Measurements from ENCODE around the gene SNCG.
A peak's percentile ranks its signal among the peaks of the same experiment; 100 is the strongest.

SNCG gene

DNA sequence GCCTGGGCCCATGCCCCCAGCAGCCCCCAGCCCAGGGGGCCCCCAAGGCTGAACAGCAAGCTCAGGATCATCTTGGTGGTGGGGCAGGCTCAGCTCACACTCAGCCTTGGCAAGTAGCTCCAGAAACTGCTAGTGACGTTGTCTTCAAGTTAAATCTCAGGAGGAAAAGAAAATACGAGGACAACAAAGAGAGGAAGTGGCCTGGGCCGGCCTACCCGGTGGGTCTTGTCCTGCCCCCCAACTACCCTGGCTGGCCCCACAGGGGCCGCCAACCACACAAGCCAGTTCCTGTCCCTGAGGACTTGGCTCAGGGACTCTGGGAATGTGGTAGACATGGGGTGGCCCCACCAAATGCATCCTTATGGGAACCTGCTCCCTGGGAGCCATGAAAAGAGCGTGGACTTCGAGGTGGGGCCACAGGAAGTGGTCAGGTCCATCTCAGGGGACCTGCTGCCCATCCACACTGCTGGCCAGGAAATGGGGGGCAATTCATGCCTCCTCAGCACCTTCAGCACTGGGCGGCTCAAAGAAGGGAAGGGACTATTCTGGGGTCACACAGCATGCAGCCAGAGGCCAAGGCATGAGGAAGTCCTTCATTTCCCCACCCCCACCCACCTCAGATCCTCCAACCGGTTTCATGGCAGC, 806 bp upstream of the SNCG start, which contains the start of gene MMRN2:
Gene MMRN2, minus strand, starts transcription at position 145 of the 645 bp plus-strand sequence. Its CDS starts 74 bp downstream, at position 71.
- DNase-seq (ENCODE audit: low read depth): no peak
- H3K4me3 ChIP-seq (ENCODE audit: low read depth, low read length): no peak within 1 kb of the TSS
- TF ChIP-seq, protein P1, sequence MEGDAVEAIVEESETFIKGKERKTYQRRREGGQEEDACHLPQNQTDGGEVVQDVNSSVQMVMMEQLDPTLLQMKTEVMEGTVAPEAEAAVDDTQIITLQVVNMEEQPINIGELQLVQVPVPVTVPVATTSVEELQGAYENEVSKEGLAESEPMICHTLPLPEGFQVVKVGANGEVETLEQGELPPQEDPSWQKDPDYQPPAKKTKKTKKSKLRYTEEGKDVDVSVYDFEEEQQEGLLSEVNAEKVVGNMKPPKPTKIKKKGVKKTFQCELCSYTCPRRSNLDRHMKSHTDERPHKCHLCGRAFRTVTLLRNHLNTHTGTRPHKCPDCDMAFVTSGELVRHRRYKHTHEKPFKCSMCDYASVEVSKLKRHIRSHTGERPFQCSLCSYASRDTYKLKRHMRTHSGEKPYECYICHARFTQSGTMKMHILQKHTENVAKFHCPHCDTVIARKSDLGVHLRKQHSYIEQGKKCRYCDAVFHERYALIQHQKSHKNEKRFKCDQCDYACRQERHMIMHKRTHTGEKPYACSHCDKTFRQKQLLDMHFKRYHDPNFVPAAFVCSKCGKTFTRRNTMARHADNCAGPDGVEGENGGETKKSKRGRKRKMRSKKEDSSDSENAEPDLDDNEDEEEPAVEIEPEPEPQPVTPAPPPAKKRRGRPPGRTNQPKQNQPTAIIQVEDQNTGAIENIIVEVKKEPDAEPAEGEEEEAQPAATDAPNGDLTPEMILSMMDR (IDR thresholded peaks at IDR 0.05; ENCODE audit: low read depth, low read length, missing control alignments): no peak

DNA sequence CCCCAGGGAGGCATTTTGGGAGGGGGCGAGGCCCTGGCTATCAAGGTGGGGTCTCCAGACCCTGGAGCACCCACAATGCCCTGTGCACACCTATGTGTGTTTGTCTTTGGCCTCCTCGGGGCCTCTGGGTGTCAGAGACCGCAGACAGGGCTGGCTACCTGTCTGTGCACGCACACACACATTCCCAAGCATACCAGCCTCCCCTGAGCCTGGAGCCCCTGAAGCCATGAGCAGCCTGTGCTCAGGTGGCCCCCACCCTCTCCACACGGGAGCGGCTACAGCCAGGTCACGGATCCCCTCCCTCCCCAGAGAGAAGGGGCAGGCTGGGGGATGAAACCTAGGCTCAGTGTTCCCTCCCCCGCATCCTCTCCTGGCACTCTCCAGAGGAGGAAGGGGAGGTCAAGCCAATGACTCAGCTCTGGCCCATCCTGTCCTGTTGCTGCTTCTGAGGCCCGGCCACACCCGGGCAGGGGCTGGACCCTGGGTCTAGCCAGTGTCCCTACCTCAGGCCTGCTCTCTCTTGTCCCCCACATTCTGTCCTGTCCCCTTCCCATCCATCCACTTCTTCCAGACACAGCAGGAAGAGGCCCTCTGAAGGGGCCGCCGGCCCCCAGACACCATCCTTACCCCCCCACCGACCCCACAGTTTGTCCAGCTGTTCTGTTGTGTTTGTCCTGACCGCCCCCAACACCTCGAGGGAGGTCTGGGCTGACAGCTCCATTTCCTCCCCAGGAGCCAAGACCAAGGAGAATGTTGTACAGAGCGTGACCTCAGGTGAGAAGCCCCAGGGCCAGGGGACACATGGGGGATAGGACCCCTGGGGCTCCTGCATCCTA, 720 bp downstream of the SNCG start:
- TF ChIP-seq, protein P1 (IDR thresholded peaks at IDR 0.05; ENCODE audit: low read depth, low read length, missing control alignments): no peak
- H3K4me3 ChIP-seq (ENCODE audit: low read depth, low read length): no peak overlapping the region
- no peak for DNase-seq (ENCODE audit: low read depth)

DNA sequence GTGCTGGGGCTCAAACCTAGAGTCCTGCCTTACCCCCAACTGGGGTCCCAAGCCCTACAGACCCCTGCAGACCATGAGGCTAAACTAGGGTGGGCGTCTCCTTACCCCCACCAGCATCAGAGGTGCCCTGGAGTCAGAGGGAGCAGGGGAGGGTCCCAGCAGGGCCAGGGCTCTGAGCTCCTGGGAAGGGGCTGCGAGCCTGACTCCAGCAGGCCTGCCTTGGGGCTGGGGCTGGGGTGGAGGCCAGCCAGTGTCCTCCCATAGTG, 1.3 kb downstream of the SNCG start:
- no peak overlapping the region for H3K4me3 ChIP-seq (ENCODE audit: low read depth, low read length)
- TF ChIP-seq, protein P1 (IDR thresholded peaks at IDR 0.05; ENCODE audit: low read depth, low read length, missing control alignments): no peak
- DNase-seq (ENCODE audit: low read depth): no peak

GRCh38 chr10:86960003-86960862, 1.8 kb downstream of the SNCG start:
- no peak for DNase-seq (ENCODE audit: low read depth)
- TF ChIP-seq, protein P1 (IDR thresholded peaks at IDR 0.05; ENCODE audit: low read depth, low read length, missing control alignments): peak; percentile 100
- H3K4me3 ChIP-seq (ENCODE audit: low read depth, low read length): no peak overlapping the region

GRCh38 chr10:86960863-86961434, 2.5 kb downstream of the SNCG start:
- H3K4me3 ChIP-seq (ENCODE audit: low read depth, low read length): no peak overlapping the region
- DNase-seq (ENCODE audit: low read depth): no peak
- TF ChIP-seq, protein P1 (IDR thresholded peaks at IDR 0.05; ENCODE audit: low read depth, low read length, missing control alignments): no peak

DNA sequence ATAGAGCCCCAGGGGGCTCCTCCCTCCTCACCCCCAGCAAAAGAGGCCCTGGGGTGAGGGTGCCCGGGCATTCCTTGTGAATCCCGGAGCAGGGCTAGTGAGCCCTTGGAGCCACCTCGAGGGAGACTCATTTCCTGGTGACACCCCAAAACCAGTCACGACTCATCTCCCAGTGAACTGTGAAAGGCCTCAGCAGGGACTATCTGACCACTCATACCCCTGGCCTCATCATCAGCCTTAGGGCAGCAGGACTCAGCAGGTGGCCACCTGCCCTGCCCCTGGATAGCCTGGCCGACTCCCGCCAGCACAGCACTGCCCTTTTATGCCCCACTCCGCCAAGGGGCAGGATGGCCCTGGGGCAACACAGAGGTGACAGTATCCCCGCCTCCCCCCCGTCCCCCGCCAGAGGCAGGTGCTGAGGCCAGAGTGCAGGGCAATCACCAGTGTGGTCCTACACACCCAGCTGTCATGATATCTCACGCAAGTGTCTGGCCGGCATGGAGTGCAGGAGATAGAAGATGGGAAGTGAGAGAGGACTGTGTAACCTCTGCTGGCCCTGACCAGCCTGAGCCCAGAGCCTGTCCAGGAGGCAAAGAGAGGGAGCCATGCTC, 3.2 kb downstream of the SNCG start:
- no peak for DNase-seq (ENCODE audit: low read depth)
- TF ChIP-seq, protein P1 (IDR thresholded peaks at IDR 0.05; ENCODE audit: low read depth, low read length, missing control alignments): no peak
- H3K4me3 ChIP-seq (ENCODE audit: low read depth, low read length): no peak overlapping the region
